Stimulated activated CD8-positive, alpha-beta memory T cell treated with anti-CD3 and anti-CD28 coated beads, Interleukin-2, amount 100 ng/mL, for 48 hours (primary cell): ENCODE data around the gene SERHL2.
"Not testable (repeated sequence)": the region's sequence is repeated elsewhere in the genome, so short reads cannot be mapped to it uniquely, and the experiment has no call there.

Source experiments
- DNase-seq, 2 donors: peaks; one replicate each; pipeline ENCODE4 v3.0.0-alpha.2; 2020; ENCODE audit warnings: low read depth in 2 of 2

SERHL2 gene, protein sequence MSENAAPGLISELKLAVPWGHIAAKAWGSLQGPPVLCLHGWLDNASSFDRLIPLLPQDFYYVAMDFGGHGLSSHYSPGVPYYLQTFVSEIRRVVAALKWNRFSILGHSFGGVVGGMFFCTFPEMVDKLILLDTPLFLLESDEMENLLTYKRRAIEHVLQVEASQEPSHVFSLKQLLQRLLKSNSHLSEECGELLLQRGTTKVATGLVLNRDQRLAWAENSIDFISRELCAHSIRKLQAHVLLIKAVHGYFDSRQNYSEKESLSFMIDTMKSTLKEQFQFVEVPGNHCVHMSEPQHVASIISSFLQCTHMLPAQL

GRCh38 chr22:42553475-42554361 is at the start of gene SERHL2:
SERHL2 (plus strand) TSS chr22:42553956; CDS start chr22:42554021, 65 bp downstream.
- DNase-seq = peak; percentile 74 to 80

DNA sequence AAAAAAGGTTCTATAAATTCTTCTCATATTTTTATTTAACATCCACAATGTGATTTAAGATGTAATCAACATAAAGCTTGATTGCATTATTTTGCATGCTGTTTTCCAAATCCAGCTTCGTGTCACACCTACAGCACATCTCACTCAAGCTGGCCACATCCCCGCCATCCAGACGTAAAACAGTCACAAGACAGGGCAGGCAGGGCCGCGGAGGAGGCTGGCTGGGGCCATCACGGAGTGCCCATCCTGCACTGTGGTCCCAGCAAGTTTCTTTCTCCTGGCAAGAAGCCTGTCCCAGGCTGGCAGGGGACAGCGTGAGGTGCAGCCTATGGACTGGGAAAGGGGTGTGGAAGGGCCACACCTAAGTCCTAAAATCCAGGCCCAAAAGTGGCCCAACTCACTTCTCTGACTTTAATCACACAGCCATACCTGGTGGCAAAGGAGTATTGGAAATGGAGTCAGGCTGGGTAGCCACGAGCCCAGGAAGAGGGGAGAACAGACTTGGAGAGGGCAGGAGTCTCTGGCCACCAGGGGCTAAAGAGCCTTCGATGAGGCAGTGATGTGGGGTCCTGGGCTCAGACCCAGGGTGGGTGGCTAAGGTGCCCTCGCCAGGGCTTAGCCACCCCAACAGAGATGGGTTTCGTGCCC is 45.3 kb upstream of the SERHL2 start:
- DNase-seq = not testable (repeated sequence)

DNA sequence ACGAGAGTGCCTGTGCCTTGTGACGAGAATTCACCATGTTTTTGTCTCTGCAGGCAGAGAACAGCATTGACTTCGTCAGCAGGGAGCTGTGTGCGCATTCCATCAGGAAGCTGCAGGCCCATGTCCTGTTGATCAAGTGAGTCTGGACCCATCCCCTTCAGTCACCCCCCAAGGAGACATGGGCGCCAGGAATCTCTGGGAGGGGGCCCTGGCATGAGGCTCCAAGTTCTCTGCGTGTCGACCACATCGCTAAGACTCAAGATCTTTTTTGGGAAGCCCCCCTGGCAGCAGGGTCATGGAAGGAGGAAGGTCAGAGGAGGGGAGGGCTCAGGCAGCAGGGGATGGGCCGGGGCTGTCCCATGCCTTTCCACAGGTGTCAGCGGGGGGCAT is 44.8 kb upstream of the SERHL2 start:
- not testable (repeated sequence) for DNase-seq

DNA sequence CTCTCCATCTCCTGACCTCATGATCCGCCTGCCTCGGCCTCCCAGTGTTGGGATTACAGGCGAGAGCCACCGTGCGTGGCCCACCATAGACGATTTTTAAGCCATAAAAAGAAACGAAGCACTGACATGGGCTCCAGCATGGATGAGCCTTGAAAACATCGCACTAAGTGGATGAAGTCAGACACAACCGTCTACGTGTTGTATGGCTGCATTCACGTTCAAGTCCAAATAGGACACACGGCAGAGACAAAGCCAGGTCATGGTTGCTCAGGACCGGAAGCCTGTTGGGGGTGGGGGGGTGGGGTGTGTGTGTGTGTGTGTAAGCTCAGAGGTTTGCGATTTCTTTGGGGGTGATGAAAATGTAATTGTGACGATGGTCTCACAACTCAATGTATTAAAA is 44.2 kb upstream of the SERHL2 start:
- no peak for DNase-seq

- no peak for DNase-seq
Measured at GRCh38 chr22:42511401-42511891, 42.3 kb upstream of the SERHL2 start.

GRCh38 chr22:42512273-42512990 is 41.3 kb upstream of the SERHL2 start:
- not testable (repeated sequence) for DNase-seq

- DNase-seq = not testable (repeated sequence)
Measured at GRCh38 chr22:42514331-42514730, 39.4 kb upstream of the SERHL2 start.

DNA sequence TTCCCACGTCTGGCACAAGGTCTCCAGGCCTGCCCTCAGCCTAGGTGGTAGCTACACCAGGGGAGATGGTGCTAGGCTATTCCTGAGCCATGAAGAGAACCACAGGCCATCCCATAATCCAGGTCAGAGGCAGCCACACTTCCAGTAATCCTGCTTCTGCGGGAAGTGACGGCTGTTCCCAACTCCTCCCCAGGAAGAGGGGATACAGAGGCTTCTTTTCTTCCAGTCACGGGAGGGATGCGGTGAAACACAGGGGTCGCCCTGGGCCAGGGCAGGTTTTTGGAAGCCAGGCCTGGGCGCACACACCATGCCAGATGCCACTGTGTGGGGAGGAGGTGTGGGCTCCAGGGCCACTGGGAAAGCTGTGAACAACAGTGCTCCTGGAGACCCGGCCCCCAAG is 38.5 kb upstream of the SERHL2 start:
- DNase-seq = not testable (repeated sequence)

GRCh38 chr22:42515896-42516295 is 37.9 kb upstream of the SERHL2 start:
- DNase-seq = no peak

DNA sequence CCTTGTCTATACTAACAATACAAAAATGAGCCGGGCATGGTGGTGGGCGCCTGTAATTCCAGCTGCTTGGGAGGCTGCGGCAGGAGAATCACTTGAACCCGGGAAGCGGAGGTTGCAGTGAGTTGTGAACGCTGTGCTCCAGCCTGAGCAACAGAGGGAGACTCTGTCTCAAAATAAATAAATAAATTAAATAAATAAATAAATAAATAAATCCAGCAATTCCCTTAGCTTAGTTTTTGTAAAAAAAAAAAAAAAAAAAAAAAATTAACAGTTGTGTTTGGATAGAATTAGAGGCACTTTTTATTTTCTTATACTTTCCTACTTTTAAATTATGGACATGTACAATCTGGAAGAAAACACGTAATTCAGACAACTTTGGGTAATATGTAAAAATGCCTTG is 36.7 kb upstream of the SERHL2 start:
- DNase-seq = not testable (repeated sequence)

GRCh38 chr22:42518638-42519524 is 34.9 kb upstream of the SERHL2 start:
- not testable (repeated sequence) for DNase-seq

DNA sequence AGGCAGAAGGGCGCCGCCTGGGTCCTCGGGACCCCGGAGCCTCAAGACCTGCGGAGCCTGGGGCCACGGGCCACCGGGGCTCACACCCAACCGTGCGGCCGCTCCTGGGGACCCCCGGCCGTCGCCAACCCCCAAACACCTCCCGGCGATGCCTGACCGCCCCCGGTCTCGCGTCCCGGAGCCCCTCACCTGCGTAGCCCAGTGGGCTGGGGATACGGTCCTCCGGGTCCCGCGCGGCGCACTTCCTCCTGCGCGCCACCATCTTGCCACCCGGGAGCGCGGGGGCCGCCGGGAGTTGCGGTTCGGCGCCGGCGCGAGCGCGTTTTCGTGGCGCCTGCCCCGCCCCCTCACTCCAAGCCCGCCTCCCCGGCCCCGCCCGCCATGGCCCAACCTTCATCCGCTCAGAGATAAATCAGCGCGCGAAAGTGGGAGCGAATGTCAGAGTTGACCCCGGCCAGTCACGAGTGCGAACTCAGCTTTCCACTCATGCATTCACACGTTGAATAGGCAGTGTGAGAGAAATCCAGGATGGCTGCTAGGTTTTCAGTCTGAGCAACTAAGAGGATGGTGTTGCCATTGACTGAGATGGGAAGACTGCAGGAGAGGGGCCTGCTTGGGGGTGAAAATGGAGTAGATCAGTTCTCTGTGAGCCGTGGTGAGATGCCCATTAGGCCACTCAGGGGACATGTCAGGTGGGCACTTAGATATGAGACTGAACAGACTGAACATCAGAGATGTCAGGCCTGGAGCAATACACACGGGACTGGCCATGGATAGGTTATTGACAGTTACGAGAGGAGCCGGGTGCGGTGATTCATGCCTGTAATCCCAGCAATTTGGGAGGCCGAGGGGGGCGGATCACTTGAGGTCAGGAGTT is 34.0 kb upstream of the SERHL2 start, which contains the start of gene RRP7A:
TSS of gene RRP7A (minus strand) at position 272 of the 877 bp plus-strand sequence. CDS start at position 262, 10 bp downstream.
- peak; percentile 77 to 83 for DNase-seq

DNA sequence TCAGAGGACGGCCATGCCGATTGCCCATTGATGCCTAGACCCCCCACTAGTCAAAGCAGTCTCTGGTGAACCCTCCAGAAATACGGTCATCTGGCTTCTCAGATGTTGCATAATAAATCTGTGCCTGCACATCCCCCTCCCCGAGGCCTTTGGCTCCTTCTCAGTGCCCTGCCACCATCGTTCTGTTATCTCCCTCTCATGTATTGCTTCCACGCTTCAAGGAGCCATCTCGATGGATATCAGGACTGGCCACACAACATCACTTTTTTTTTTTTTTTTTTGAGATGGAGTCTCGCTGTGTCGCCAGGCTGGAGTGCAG is 32.6 kb upstream of the SERHL2 start:
- no peak for DNase-seq

DNA sequence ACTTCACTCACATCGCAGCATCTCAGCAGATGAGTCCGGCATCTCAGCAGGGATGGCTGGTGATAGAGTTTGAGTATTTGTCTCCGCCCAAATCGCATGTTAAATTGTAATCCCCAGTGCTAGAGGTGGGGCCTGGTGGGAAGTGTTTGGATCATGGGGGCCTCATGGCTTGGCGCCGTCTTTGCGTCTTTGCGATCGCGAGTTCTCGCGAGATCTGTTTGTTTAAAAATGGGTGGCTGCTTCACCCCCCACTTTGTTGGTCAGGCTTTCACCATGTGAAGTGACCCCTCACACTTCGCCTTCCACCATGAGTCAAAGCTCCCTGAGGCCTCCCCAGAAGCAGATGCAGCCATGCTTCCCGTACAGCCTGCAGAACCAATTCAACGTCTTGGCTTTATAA is 31.2 kb upstream of the SERHL2 start:
- no peak for DNase-seq

- DNase-seq = no peak
Measured at GRCh38 chr22:42528591-42529307, 25.0 kb upstream of the SERHL2 start.

- DNase-seq = not testable (repeated sequence)
Measured at GRCh38 chr22:42529435-42529834, 24.3 kb upstream of the SERHL2 start.

GRCh38 chr22:42531401-42532084 is 22.2 kb upstream of the SERHL2 start:
- DNase-seq = not testable (repeated sequence)

GRCh38 chr22:42533638-42533977 is 20.1 kb upstream of the SERHL2 start:
- DNase-seq = no peak
